GM12878 (cell line): ENCODE data around the gene CNMD.

ENCODE experiments used
- CTCF ChIP-seq, 3 experiments: IDR thresholded peaks in 2 of 3; conservative IDR thresholded peaks in 1 of 3; 2 replicates each; pipeline ENCODE4 v1.5.1; 2011; ENCODE audit warnings: low read depth in 3 of 3, low read length in 3 of 3, mild to moderate bottlenecking in 3 of 3, control low read depth in 2 of 3, moderate library complexity in 2 of 3, inconsistent platforms in 1 of 3, mixed read lengths in 1 of 3; ENCODE audit not compliant: control insufficient read depth in 2 of 3, insufficient read depth in 1 of 3; ENCODE audit errors: extremely low read depth in 1 of 3
- ESRRA ChIP-seq: IDR thresholded peaks from 2 replicates; pipeline ENCODE4 v1.6.1; 2012; ENCODE audit warnings: mild to moderate bottlenecking, low read length, improper control_type of control experiment
- FOXM1 ChIP-seq: IDR thresholded peaks from 2 replicates; pipeline ENCODE4 v1.6.1; 2012; ENCODE audit warnings: low read depth, mild to moderate bottlenecking, inconsistent platforms, low read length, moderate library complexity
- KDM1A ChIP-seq: fragments of 200-600 bp; sonication (generic); IDR thresholded peaks from 2 replicates; pipeline ENCODE4 v1.6.1; 2016; ENCODE audit warnings: borderline replicate concordance
- TF ChIP-seq, protein P1 (sequence below): IDR thresholded peaks from 2 replicates; pipeline ENCODE4 v1.6.1; 2012; ENCODE audit warnings: low read depth, low read length, improper control_type of control experiment

- TF ChIP-seq KDM1A (no peak), ESRRA (no peak), CTCF (IDR thresholded peaks at IDR 0.05 in 2 of 3, conservative IDR thresholded peaks at IDR 0.05 in 1 of 3; ENCODE audit: control insufficient read depth in 2 of 3, extremely low read depth in 1 of 3, insufficient read depth in 1 of 3, low read depth in 3 of 3, low read length in 3 of 3) (no peak), FOXM1 (no peak)
- TF ChIP-seq, protein P1, sequence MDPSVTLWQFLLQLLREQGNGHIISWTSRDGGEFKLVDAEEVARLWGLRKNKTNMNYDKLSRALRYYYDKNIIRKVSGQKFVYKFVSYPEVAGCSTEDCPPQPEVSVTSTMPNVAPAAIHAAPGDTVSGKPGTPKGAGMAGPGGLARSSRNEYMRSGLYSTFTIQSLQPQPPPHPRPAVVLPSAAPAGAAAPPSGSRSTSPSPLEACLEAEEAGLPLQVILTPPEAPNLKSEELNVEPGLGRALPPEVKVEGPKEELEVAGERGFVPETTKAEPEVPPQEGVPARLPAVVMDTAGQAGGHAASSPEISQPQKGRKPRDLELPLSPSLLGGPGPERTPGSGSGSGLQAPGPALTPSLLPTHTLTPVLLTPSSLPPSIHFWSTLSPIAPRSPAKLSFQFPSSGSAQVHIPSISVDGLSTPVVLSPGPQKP: no peak
Observed at GRCh38 chr13:52744842-52745375, 5.3 kb upstream of the CNMD start.
